Neutrophil (primary cell): ENCODE data around the gene TBCD.

ENCODE experiments used
- H3K27ac ChIP-seq: fragments of 200-600 bp; sonication (generic); 2 replicates; pipeline ENCODE4 v1.5.1; 2016; ENCODE audit warnings: mild to moderate bottlenecking, moderate library complexity
- H3K27me3 ChIP-seq: fragments of 200-600 bp; sonication (generic); 2 replicates; pipeline ENCODE4 v1.6.0; 2016; ENCODE audit warnings: mild to moderate bottlenecking
- H3K36me3 ChIP-seq: fragments of 200-600 bp; sonication (generic); 2 replicates; pipeline ENCODE4 v1.5.1; 2017
- H3K4me1 ChIP-seq, 2 experiments: fragments of 200-600 bp in 1 of 2; sonication (generic) in 1 of 2; 1 replicate in 1 of 2; 2 replicates in 1 of 2; pipeline versions ENCODE4 v1.5.1 to v1.6.1; 2013 to 2016; ENCODE audit warnings: low read depth in 1 of 2, low read length in 1 of 2, mild to moderate bottlenecking in 1 of 2, moderate library complexity in 1 of 2; ENCODE audit not compliant: control insufficient read depth in 1 of 2, insufficient read depth in 1 of 2
- H3K4me3 ChIP-seq, 2 experiments: fragments of 200-600 bp in 1 of 2; sonication (generic) in 1 of 2; 1 replicate in 1 of 2; 2 replicates in 1 of 2; pipeline ENCODE4 v1.5.1; 2013 to 2016; ENCODE audit warnings: low read depth in 1 of 2, low read length in 1 of 2, mild to moderate bottlenecking in 1 of 2, moderate library complexity in 1 of 2
- H3K9me3 ChIP-seq: fragments of 200-600 bp; sonication (generic); 2 replicates; pipeline ENCODE4 v1.5.1; 2016
- CTCF ChIP-seq: fragments of 200-600 bp; sonication (generic); IDR thresholded peaks from 2 replicates; pipeline ENCODE4 v1.5.1; 2016; ENCODE audit warnings: antibody characterized with exemption

TBCD gene

GRCh38 chr17:82873521-82873920, 121.7 kb downstream of the TBCD start:
- Histone ChIP-seq H3K27ac (no peak overlapping the region), H3K4me3 (no peak overlapping the region), H3K9me3 (no peaks in the 10 kb centered on the region), H3K27me3 (no peaks in the 10 kb centered on the region), H3K4me1 (peaks cover 44 to 48% of the 10 kb centered on the region in 2 experiments), H3K36me3 (peaks cover 24% of the 10 kb centered on the region)
- no peak for TF ChIP-seq CTCF

- no peak for TF ChIP-seq CTCF
- no peaks in the 10 kb centered on the region for H3K27me3 ChIP-seq
- H3K27ac ChIP-seq, result peak overlapping the region; percentile 88
- H3K4me3 ChIP-seq, result no peak overlapping the region
- no peaks in the 10 kb centered on the region for H3K9me3 ChIP-seq
- H3K36me3 ChIP-seq, result peaks cover 24% of the 10 kb centered on the region
- H3K4me1 ChIP-seq, result peaks cover 51 to 55% of the 10 kb centered on the region in 2 experiments
Measured at GRCh38 chr17:82874011-82874835, 122.4 kb downstream of the TBCD start.

GRCh38 chr17:82875407-82875856, 123.6 kb downstream of the TBCD start:
- TF ChIP-seq CTCF, result no peak
- Histone ChIP-seq H3K4me1 (peaks cover 62% of the 10 kb centered on the region in 2 experiments), H3K27me3 (no peaks in the 10 kb centered on the region), H3K4me3 (peak overlapping the region; percentile 44 to 51), H3K9me3 (no peaks in the 10 kb centered on the region), H3K27ac (peak overlapping the region; percentile 88), H3K36me3 (peaks cover 19% of the 10 kb centered on the region)

GRCh38 chr17:82876149-82876548, 124.3 kb downstream of the TBCD start:
- Histone ChIP-seq H3K36me3 (peaks cover 12% of the 10 kb centered on the region), H3K27ac (peak overlapping the region; percentile 88), H3K4me1 (peaks cover 62% of the 10 kb centered on the region in 2 experiments), H3K9me3 (no peaks in the 10 kb centered on the region), H3K27me3 (no peaks in the 10 kb centered on the region), H3K4me3 (peak overlapping the region; percentile 44 to 51)
- no peak for TF ChIP-seq CTCF

GRCh38 chr17:82876602-82877379, 124.9 kb downstream of the TBCD start:
- TF ChIP-seq CTCF, result no peak
- Histone ChIP-seq H3K4me1 (peaks cover 62% of the 10 kb centered on the region in 2 experiments), H3K9me3 (no peaks in the 10 kb centered on the region), H3K36me3 (peaks cover 5% of the 10 kb centered on the region), H3K4me3 (peak overlapping the region in 1 of 2 experiments; percentile 51), H3K27ac (peak overlapping the region; percentile 88), H3K27me3 (no peaks in the 10 kb centered on the region)
